SK-N-SH (cell line): ENCODE measurements around the gene LTA4H.

Experiments
- CHD2 ChIP-seq: fragments of 150-350 bp; IDR thresholded peaks from 2 replicates; pipeline ENCODE4 v1.6.1; 2018; ENCODE audit warnings: low read length; ENCODE audit not compliant: partially characterized antibody
- CTCF ChIP-seq: fragments of 200-600 bp; sonication (generic); IDR thresholded peaks from 2 replicates; pipeline ENCODE4 v1.6.1; 2017; ENCODE audit warnings: antibody characterized with exemption, mild to moderate bottlenecking, moderate library complexity
- EP300 ChIP-seq, 2 experiments: IDR thresholded peaks; 2 replicates each; pipeline versions ENCODE4 v1.4.0 to v1.6.1; 2012; ENCODE audit warnings: borderline replicate concordance in 1 of 2, low read depth in 1 of 2, low read length in 1 of 2
- EZH2phosphoT487 ChIP-seq: fragments of 200-600 bp; sonication (generic); IDR thresholded peaks from 2 replicates; pipeline ENCODE4 v1.6.1; 2017; ENCODE audit warnings: low read depth, mixed run types, mild to moderate bottlenecking, antibody characterized with exemption, moderate library complexity, borderline replicate concordance
- IRF3 ChIP-seq: fragments of 150-350 bp; IDR thresholded peaks from 2 replicates; pipeline ENCODE4 v1.6.1; 2016; ENCODE audit warnings: mild to moderate bottlenecking, low read depth, low read length
- JUND ChIP-seq: IDR thresholded peaks from 2 replicates; pipeline ENCODE4 v1.4.0; 2012
- MXI1 ChIP-seq: IDR thresholded peaks from 2 replicates; pipeline ENCODE4 v1.6.1; 2012; ENCODE audit warnings: mild to moderate bottlenecking, low read depth, low read length, improper control_type of control experiment
- NFIC ChIP-seq: IDR thresholded peaks from 2 replicates; pipeline ENCODE4 v1.4.0; 2012; ENCODE audit warnings: borderline replicate concordance
- NRF1 ChIP-seq: IDR thresholded peaks from 2 replicates; pipeline ENCODE4 v1.6.1; 2012; ENCODE audit warnings: low read depth, mild to moderate bottlenecking, low read length
- POLR2AphosphoS5 ChIP-seq: IDR thresholded peaks from 2 replicates; pipeline ENCODE4 v1.6.1; 2012; ENCODE audit warnings: low read depth, low read length
- RAD21 ChIP-seq: IDR thresholded peaks from 2 replicates; pipeline ENCODE4 v1.6.1; 2012; ENCODE audit warnings: mild to moderate bottlenecking, low read length
- SMC3 ChIP-seq: IDR thresholded peaks from 2 replicates; pipeline ENCODE4 v1.6.1; 2012; ENCODE audit warnings: low read depth, low read length, improper control_type of control experiment
- TCF12 ChIP-seq: IDR thresholded peaks from 2 replicates; pipeline ENCODE4 v1.4.0; 2012
- TF ChIP-seq, protein P1 (sequence below): IDR thresholded peaks from 2 replicates; pipeline ENCODE4 v1.6.1; 2012; ENCODE audit warnings: mild to moderate bottlenecking, low read depth, low read length, moderate library complexity

DNA sequence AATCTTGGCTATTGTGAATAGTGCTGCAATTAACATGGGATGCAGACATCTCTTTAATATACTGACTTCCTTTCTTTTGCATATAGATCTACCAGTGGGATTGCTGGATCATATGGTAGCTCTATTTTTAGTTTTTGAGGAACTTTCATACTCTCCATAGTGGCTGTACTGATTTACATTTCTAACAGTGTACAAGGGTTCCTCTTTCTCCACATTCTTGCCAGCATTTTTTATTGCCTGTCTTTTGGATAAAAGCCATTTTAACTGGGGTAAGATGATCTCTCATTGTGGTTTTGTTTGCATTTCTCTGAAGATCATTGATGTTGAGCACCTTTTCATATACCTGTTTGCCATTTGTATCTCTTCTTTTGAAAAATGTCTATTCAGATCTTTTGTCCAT, 83.9 kb downstream of the LTA4H start:
- TF ChIP-seq CTCF (no peak), IRF3 (no peak), RAD21 (no peak), POLR2AphosphoS5 (no peak), EP300 (IDR thresholded peaks at IDR 0.05; ENCODE audit: borderline replicate concordance in 1 of 2, low read depth in 1 of 2, low read length in 1 of 2) (no peak), NFIC (no peak), JUND (no peak), MXI1 (no peak), SMC3 (no peak), NRF1 (no peak), CHD2 (no peak), EZH2phosphoT487 (no peak), TCF12 (no peak)
- TF ChIP-seq, protein P1, sequence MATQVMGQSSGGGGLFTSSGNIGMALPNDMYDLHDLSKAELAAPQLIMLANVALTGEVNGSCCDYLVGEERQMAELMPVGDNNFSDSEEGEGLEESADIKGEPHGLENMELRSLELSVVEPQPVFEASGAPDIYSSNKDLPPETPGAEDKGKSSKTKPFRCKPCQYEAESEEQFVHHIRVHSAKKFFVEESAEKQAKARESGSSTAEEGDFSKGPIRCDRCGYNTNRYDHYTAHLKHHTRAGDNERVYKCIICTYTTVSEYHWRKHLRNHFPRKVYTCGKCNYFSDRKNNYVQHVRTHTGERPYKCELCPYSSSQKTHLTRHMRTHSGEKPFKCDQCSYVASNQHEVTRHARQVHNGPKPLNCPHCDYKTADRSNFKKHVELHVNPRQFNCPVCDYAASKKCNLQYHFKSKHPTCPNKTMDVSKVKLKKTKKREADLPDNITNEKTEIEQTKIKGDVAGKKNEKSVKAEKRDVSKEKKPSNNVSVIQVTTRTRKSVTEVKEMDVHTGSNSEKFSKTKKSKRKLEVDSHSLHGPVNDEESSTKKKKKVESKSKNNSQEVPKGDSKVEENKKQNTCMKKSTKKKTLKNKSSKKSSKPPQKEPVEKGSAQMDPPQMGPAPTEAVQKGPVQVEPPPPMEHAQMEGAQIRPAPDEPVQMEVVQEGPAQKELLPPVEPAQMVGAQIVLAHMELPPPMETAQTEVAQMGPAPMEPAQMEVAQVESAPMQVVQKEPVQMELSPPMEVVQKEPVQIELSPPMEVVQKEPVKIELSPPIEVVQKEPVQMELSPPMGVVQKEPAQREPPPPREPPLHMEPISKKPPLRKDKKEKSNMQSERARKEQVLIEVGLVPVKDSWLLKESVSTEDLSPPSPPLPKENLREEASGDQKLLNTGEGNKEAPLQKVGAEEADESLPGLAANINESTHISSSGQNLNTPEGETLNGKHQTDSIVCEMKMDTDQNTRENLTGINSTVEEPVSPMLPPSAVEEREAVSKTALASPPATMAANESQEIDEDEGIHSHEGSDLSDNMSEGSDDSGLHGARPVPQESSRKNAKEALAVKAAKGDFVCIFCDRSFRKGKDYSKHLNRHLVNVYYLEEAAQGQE = no peak
